A549 (cell line): ENCODE results near the gene GRHL1.

ENCODE experiments used
- CHD2 ChIP-seq: fragments of 150-350 bp; IDR thresholded peaks from 2 replicates; pipeline ENCODE4 v1.6.1; 2014; ENCODE audit warnings: low read length; ENCODE audit not compliant: partially characterized antibody
- CTCF ChIP-seq: fragments of >200 bp; sonication (Bioruptor Twin); formaldehyde crosslinking; IDR thresholded peaks from 3 replicates; pipeline ENCODE4 v1.5.1; 2016
- JUN ChIP-seq, 2 experiments: fragments of >200 bp; sonication (Bioruptor Twin); formaldehyde crosslinking; IDR thresholded peaks; 2 replicates in 1 of 2; 3 replicates in 1 of 2; pipeline ENCODE4 v1.6.1; 2016 to 2017
- KDM5A ChIP-seq: fragments of 200-600 bp; sonication (generic); IDR thresholded peaks from 2 replicates; pipeline ENCODE4 v1.6.1; 2016; ENCODE audit warnings: antibody characterized with exemption, mild to moderate bottlenecking
- MAFK ChIP-seq: fragments of 450-650 bp; IDR thresholded peaks from 2 replicates; pipeline ENCODE4 v1.6.1; 2014; ENCODE audit not compliant: partially characterized antibody
- PHF8 ChIP-seq: fragments of 200-600 bp; sonication (generic); IDR thresholded peaks from 2 replicates; pipeline ENCODE4 v1.6.1; 2016; ENCODE audit warnings: low read depth, mild to moderate bottlenecking, antibody characterized with exemption, moderate library complexity, borderline replicate concordance
- REST ChIP-seq: fragments of 200-600 bp; sonication (generic); IDR thresholded peaks from 2 replicates; pipeline ENCODE4 v1.6.1; 2016; ENCODE audit warnings: antibody characterized with exemption, mild to moderate bottlenecking, moderate library complexity
- RNF2 ChIP-seq: fragments of 200-600 bp; sonication (generic); IDR thresholded peaks from 2 replicates; pipeline ENCODE4 v1.6.1; 2016; ENCODE audit warnings: low read depth, mild to moderate bottlenecking, antibody characterized with exemption, moderate library complexity, borderline replicate concordance
- SMC3 ChIP-seq: fragments of >200 bp; sonication (Bioruptor Twin); formaldehyde crosslinking; IDR thresholded peaks from 3 replicates; pipeline ENCODE4 v1.6.1; 2018; ENCODE audit warnings: inconsistent platforms
- TF ChIP-seq, protein P1 (sequence below): fragments of 150-350 bp; IDR thresholded peaks from 2 replicates; pipeline ENCODE4 v1.6.1; 2014; ENCODE audit warnings: low read depth, mild to moderate bottlenecking, low read length

GRCh38 chr2:10048501-10049171, 97.1 kb downstream of the GRHL1 start:
- TF ChIP-seq CTCF (peak; percentile 94), JUN (IDR thresholded peaks at IDR 0.05) (no peak), REST (no peak), RNF2 (no peak), KDM5A (no peak), MAFK (no peak), SMC3 (peak; percentile 71), PHF8 (no peak), CHD2 (no peak)
- TF ChIP-seq, protein P1, sequence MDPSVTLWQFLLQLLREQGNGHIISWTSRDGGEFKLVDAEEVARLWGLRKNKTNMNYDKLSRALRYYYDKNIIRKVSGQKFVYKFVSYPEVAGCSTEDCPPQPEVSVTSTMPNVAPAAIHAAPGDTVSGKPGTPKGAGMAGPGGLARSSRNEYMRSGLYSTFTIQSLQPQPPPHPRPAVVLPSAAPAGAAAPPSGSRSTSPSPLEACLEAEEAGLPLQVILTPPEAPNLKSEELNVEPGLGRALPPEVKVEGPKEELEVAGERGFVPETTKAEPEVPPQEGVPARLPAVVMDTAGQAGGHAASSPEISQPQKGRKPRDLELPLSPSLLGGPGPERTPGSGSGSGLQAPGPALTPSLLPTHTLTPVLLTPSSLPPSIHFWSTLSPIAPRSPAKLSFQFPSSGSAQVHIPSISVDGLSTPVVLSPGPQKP = no peak
